IMR-90 (cell line): ENCODE measurements around the gene ATRAID. TPM values are rescaled to one million over a fixed set of nuclear protein-coding genes. Genes with fewer than 3 reads are reported as not detected.

Experiments
- ATAC-seq: fragments of 200-7000 bp; cut with Tn5 transposase; 2 replicates; pipeline ENCODE4 v1.9.1; 2020; ENCODE audit warnings: low read depth, mild to moderate bottlenecking, moderate library complexity
- BruUV-seq: library from RNA; stranded (reverse); fragments of 400-500 nt; replicated peaks from 2 replicates; lab custom pipeline; 2021; lab: Mats Ljungman, UMichigan
- CTCF ChIA-PET: fragments of 300-600 bp; formaldehyde crosslinking; extraction: SDS; loops from one replicate; lab custom pipeline; 2021; ENCODE audit warnings: antibody characterized with exemption; lab: Yijun Ruan, JAX
- POLR2A ChIA-PET: fragments of 300-600 bp; sonication (Branson Sonifier 250); formaldehyde crosslinking; loops from one replicate; lab custom pipeline; 2022; ENCODE audit warnings: antibody characterized with exemption; ENCODE audit not compliant: unreplicated experiment; lab: Charles Lee
- DNase-seq: peaks from one replicate; pipeline ENCODE4 v3.0.0; 2013
- H2AFZ ChIP-seq: replicated peaks from 2 replicates; pipeline ENCODE3; 2013; ENCODE audit warnings: low read length, mild to moderate bottlenecking; ENCODE audit not compliant: poor library complexity
- H2AK5ac ChIP-seq: 2 replicates; pipeline ENCODE4 v1.6.1; 2013; ENCODE audit warnings: low read depth, low read length, inconsistent platforms
- H2AK9ac ChIP-seq: replicated peaks from 2 replicates; pipeline ENCODE3; 2013; ENCODE audit warnings: mild to moderate bottlenecking, low read depth, low read length, moderate library complexity; ENCODE audit not compliant: poor library complexity
- H2BK120ac ChIP-seq: 2 replicates; pipeline ENCODE4 v1.6.1; 2013; ENCODE audit warnings: low read depth, low read length, inconsistent platforms
- H2BK15ac ChIP-seq: 3 replicates; pipeline ENCODE4 v1.6.1; 2013; ENCODE audit warnings: low read depth, low read length, inconsistent platforms
- H2BK20ac ChIP-seq: 2 replicates; pipeline ENCODE4 v1.6.1; 2013; ENCODE audit warnings: low read depth, mild to moderate bottlenecking, inconsistent platforms, low read length, moderate library complexity
- H2BK5ac ChIP-seq: 2 replicates; pipeline ENCODE4 v1.6.1; 2013; ENCODE audit warnings: mild to moderate bottlenecking, low read depth, low read length, inconsistent platforms; ENCODE audit not compliant: poor library complexity, severe bottlenecking
- H3K14ac ChIP-seq: replicated peaks from 2 replicates; pipeline ENCODE4 v1.6.1; 2013; ENCODE audit warnings: low read depth, low read length, inconsistent platforms
- H3K18ac ChIP-seq: 2 replicates; pipeline ENCODE4 v1.6.1; 2013; ENCODE audit warnings: low read depth, low read length, control low read depth
- H3K23ac ChIP-seq: 2 replicates; pipeline ENCODE4 v1.6.1; 2013; ENCODE audit warnings: low read depth, low read length, inconsistent platforms
- H3K27ac ChIP-seq: 2 replicates; pipeline ENCODE4 v1.5.1; 2013; ENCODE audit warnings: mild to moderate bottlenecking, control low read depth, low read length; ENCODE audit not compliant: insufficient read depth
- H3K27me3 ChIP-seq: 2 replicates; pipeline ENCODE4 v1.6.1; 2013; ENCODE audit warnings: low read length; ENCODE audit not compliant: control insufficient read depth, insufficient read depth
- H3K36me3 ChIP-seq: 2 replicates; pipeline ENCODE4 v1.6.1; 2013; ENCODE audit warnings: low read length, mixed read lengths; ENCODE audit not compliant: control insufficient read depth, insufficient read depth
- H3K4ac ChIP-seq: 2 replicates; pipeline ENCODE4 v1.6.1; 2013; ENCODE audit warnings: low read depth, low read length, inconsistent platforms
- H3K4me1 ChIP-seq: 2 replicates; pipeline ENCODE4 v1.6.1; 2013; ENCODE audit warnings: low read length, mixed read lengths; ENCODE audit not compliant: control insufficient read depth, insufficient read depth
- H3K4me2 ChIP-seq: 2 replicates; pipeline ENCODE4 v1.6.1; 2013; ENCODE audit warnings: low read depth, mild to moderate bottlenecking, control low read depth, low read length, moderate library complexity
- H3K4me3 ChIP-seq: 2 replicates; pipeline ENCODE4 v1.5.1; 2013; ENCODE audit warnings: low read depth, mild to moderate bottlenecking, control low read depth, low read length, moderate library complexity; ENCODE audit not compliant: insufficient read depth
- H3K56ac ChIP-seq: 2 replicates; pipeline ENCODE4 v1.6.1; 2013; ENCODE audit warnings: low read length, inconsistent platforms; ENCODE audit not compliant: insufficient read depth; ENCODE audit errors: extremely low read depth
- H3K79me1 ChIP-seq, 2 experiments: 2 replicates each; pipeline ENCODE4 v1.6.1; 2013; ENCODE audit warnings: low read length in 2 of 2, inconsistent platforms in 1 of 2, low read depth in 1 of 2
- H3K9ac ChIP-seq: 2 replicates; pipeline ENCODE4 v1.6.1; 2013; ENCODE audit warnings: low read depth, low read length, control low read depth
- H3K9me1 ChIP-seq: 2 replicates; pipeline ENCODE4 v1.6.1; 2013; ENCODE audit warnings: low read length, inconsistent platforms; ENCODE audit not compliant: insufficient read depth
- H3K9me3 ChIP-seq: 2 replicates; pipeline ENCODE4 v1.6.1; 2013; ENCODE audit warnings: low read length; ENCODE audit not compliant: control insufficient read depth, insufficient read depth
- H4K20me1 ChIP-seq: 2 replicates; pipeline ENCODE4 v1.6.1; 2013; ENCODE audit warnings: low read length, inconsistent platforms; ENCODE audit not compliant: insufficient read depth
- H4K5ac ChIP-seq: 2 replicates; pipeline ENCODE4 v1.6.1; 2013; ENCODE audit warnings: mild to moderate bottlenecking, low read depth, low read length, control low read depth
- H4K8ac ChIP-seq, 2 experiments: 2 replicates each; pipeline ENCODE4 v1.6.1; 2013; ENCODE audit warnings: low read depth in 2 of 2, low read length in 2 of 2, control low read depth in 1 of 2, inconsistent platforms in 1 of 2
- H4K91ac ChIP-seq: 2 replicates; pipeline ENCODE4 v1.6.1; 2013; ENCODE audit warnings: low read depth, low read length, inconsistent platforms; ENCODE audit not compliant: insufficient read depth
- BHLHE40 ChIP-seq: fragments of 150-350 bp; IDR thresholded peaks from 2 replicates; pipeline ENCODE4 v1.6.1; 2016; ENCODE audit warnings: mild to moderate bottlenecking, low read depth, low read length
- CEBPB ChIP-seq: IDR thresholded peaks from 2 replicates; pipeline ENCODE4 v1.6.1; 2012; ENCODE audit warnings: low read depth, low read length, improper control_type of control experiment
- CHD1 ChIP-seq: IDR thresholded peaks from 2 replicates; pipeline ENCODE4 v1.6.1; 2012; ENCODE audit warnings: low read depth, low read length, improper control_type of control experiment
- CTCF ChIP-seq: conservative IDR thresholded peaks from 2 replicates; pipeline ENCODE4 v1.5.1; 2012; ENCODE audit warnings: mild to moderate bottlenecking, low read depth, low read length, improper control_type of control experiment
- ELK1 ChIP-seq: fragments of 150-350 bp; IDR thresholded peaks from 2 replicates; pipeline ENCODE4 v1.6.1; 2016; ENCODE audit warnings: low read depth, mild to moderate bottlenecking, low read length, moderate library complexity, borderline replicate concordance
- FOS ChIP-seq: fragments of 150-350 bp; IDR thresholded peaks from 2 replicates; pipeline ENCODE4 v1.6.1; 2016; ENCODE audit warnings: low read depth, low read length
- MAFK ChIP-seq: IDR thresholded peaks from 2 replicates; pipeline ENCODE4 v1.6.1; 2012; ENCODE audit warnings: low read depth, low read length, improper control_type of control experiment
- MAZ ChIP-seq: IDR thresholded peaks from 2 replicates; pipeline ENCODE4 v1.6.1; 2012; ENCODE audit warnings: low read depth, mild to moderate bottlenecking, low read length, improper control_type of control experiment, moderate library complexity, borderline replicate concordance
- MXI1 ChIP-seq: IDR thresholded peaks from 2 replicates; pipeline ENCODE4 v1.6.1; 2012; ENCODE audit warnings: low read depth, mild to moderate bottlenecking, low read length, moderate library complexity, borderline replicate concordance
- NFE2L2 ChIP-seq: fragments of 150-350 bp; IDR thresholded peaks from 2 replicates; pipeline ENCODE4 v1.6.1; 2016; ENCODE audit warnings: low read depth, mild to moderate bottlenecking, low read length
- POLR2A ChIP-seq: IDR thresholded peaks from 2 replicates; pipeline ENCODE4 v1.6.1; 2012; ENCODE audit warnings: mild to moderate bottlenecking, low read depth, low read length
- RAD21 ChIP-seq: IDR thresholded peaks from 2 replicates; pipeline ENCODE4 v1.6.1; 2012; ENCODE audit warnings: low read length, improper control_type of control experiment
- RCOR1 ChIP-seq: IDR thresholded peaks from 2 replicates; pipeline ENCODE4 v1.6.1; 2012; ENCODE audit warnings: mild to moderate bottlenecking, low read length, improper control_type of control experiment; ENCODE audit not compliant: insufficient replicate concordance
- RFX5 ChIP-seq: IDR thresholded peaks from 2 replicates; pipeline ENCODE4 v1.8.0; 2012; ENCODE audit warnings: low read depth, mild to moderate bottlenecking, low read length, moderate library complexity
- SMC3 ChIP-seq: fragments of 150-350 bp; IDR thresholded peaks from 2 replicates; pipeline ENCODE4 v1.6.1; 2016; ENCODE audit warnings: low read depth, mild to moderate bottlenecking, antibody characterized with exemption, low read length, moderate library complexity
- USF2 ChIP-seq: fragments of 150-350 bp; IDR thresholded peaks from 2 replicates; pipeline ENCODE4 v1.6.1; 2017; ENCODE audit warnings: mild to moderate bottlenecking, antibody characterized with exemption, low read length, low read depth
- WGBS, 2 experiments: methylation state at CpG; one replicate each; pipeline versions ENCODE4 v1.1.5 to v1.1.7; 2013; ENCODE audit warnings: missing lambda C conversion rate in 2 of 2; ENCODE audit not compliant: insufficient read length in 1 of 2; ENCODE audit errors: extremely low coverage in 2 of 2; 5-methylcytosine and 5-hydroxymethylcytosine counted together
- dilution Hi-C: fragments of 300-500 bp; cut with HindIII; formaldehyde crosslinking; loops from one replicate; pipeline ENCODE4 v1.14.3; 2018; ENCODE audit warnings: low sequenced_read_pairs; ENCODE audit not compliant: unreplicated experiment
- in situ Hi-C: fragments of 300-500 bp; cut with MboI; formaldehyde crosslinking; loops from 3 replicates; pipeline ENCODE4 v1.14.3; 2019; ENCODE audit warnings: low sequenced_read_pairs, inconsistent platforms, mixed read lengths
- intact Hi-C: fragments of 100-400 bp; cut with micrococcal nuclease; formaldehyde crosslinking; loops from 2 replicates; pipeline ENCODE4 v1.10.0; 2022
- polyA plus RNA-seq, 3 experiments: library from polyadenylated mRNA; depleted of rRNA; stranded (reverse); fragments of >200 nt; gene quantifications; 2 replicates each; pipeline ENCODE4 v1.2.3, GENCODE V29; 2012; ENCODE audit warnings: low replicate concordance in 1 of 3
- total RNA-seq: library from RNA; depleted of rRNA; stranded (reverse); fragments of >200 nt; gene quantifications from 2 replicates; pipeline ENCODE4 v1.2.3, GENCODE V29; 2012

ATRAID gene
- total and polyA plus RNA-seq, 2 of the 4 experiments (the other 2 are of a cell fraction): 138 to 173 TPM

GRCh38 chr2:27202854-27203253 is 9.0 kb upstream of the ATRAID start:
- no peaks in the 10 kb centered on the region for H3K27me3 ChIP-seq
- no peak overlapping the region for H3K4me2 ChIP-seq
- no peak overlapping the region for H3K14ac ChIP-seq
- H3K23ac ChIP-seq: no peak overlapping the region
- H4K91ac ChIP-seq: no peak overlapping the region
- DNase-seq: peak; percentile 22
- H2BK20ac ChIP-seq: no peak overlapping the region
- no peak for TF ChIP-seq CTCF
- no peak for TF ChIP-seq RCOR1
- TF ChIP-seq BHLHE40: no peak
- no peak for TF ChIP-seq USF2
- no peak for TF ChIP-seq NFE2L2
- no peak for TF ChIP-seq ELK1
- TF ChIP-seq POLR2A: no peak
- no peak for TF ChIP-seq CEBPB
- TF ChIP-seq MXI1: no peak
- no peak for TF ChIP-seq SMC3
- TF ChIP-seq MAFK: no peak
- no peak for TF ChIP-seq FOS
- TF ChIP-seq RFX5: no peak
- no peak for TF ChIP-seq RAD21
- TF ChIP-seq CHD1: no peak
- TF ChIP-seq MAZ: no peak
- H2BK120ac ChIP-seq: no peak overlapping the region
- peaks cover 0 to 3% of the 10 kb centered on the region in 2 experiments; a peak in 1 of 4 replicates for H3K79me1 ChIP-seq
- no peak overlapping the region for H3K4me3 ChIP-seq
- no peak overlapping the region for H3K18ac ChIP-seq
- intact Hi-C loops (no loop called here), dilution Hi-C loops (no loop called here), in situ Hi-C loops (no loop called here)
- no peak overlapping the region for H2AK5ac ChIP-seq
- no peak overlapping the region for H2AFZ ChIP-seq
- no peaks in the 10 kb centered on the region; the same call in 1 of the 2 replicates for H3K9me1 ChIP-seq
- WGBS, 2 experiments: no CpG with 5 or more reads among the region's 2 CpGs
- no peak overlapping the region for H3K9ac ChIP-seq
- no peak overlapping the region for H4K8ac ChIP-seq
- peaks cover 56% of the 10 kb centered on the region for H3K36me3 ChIP-seq
- BruUV-seq: no TSS peak
- H3K9me3 ChIP-seq: no peaks in the 10 kb centered on the region
- no peak overlapping the region for H3K4ac ChIP-seq
- H4K5ac ChIP-seq: no peak overlapping the region
- H3K56ac ChIP-seq: no peak overlapping the region
- ATAC-seq: no peak
- H3K4me1 ChIP-seq: no peaks in the 10 kb centered on the region
- no peak overlapping the region for H2AK9ac ChIP-seq
- H2BK15ac ChIP-seq: no peak overlapping the region
- CTCF ChIA-PET: no interaction called here
- H2BK5ac ChIP-seq: no peak overlapping the region
- POLR2A ChIA-PET: interaction anchor here (0.6 kb wide), 1 partner anchor 8 kb away, joined by 4 read pairs; no protein-coding TSS in a partner anchor
- H3K27ac ChIP-seq: no peak overlapping the region
- H4K20me1 ChIP-seq: no peaks in the 10 kb centered on the region; the same call in 1 of the 2 replicates
